ENCODE data around the gene TMC6.
A peak's percentile ranks its signal among the peaks of the same experiment; 100 is the strongest.
"Not testable (repeated sequence)": the region's sequence is repeated elsewhere in the genome, so short reads cannot be mapped to it uniquely, and the experiment has no call there.

Gene TMC6

DNA sequence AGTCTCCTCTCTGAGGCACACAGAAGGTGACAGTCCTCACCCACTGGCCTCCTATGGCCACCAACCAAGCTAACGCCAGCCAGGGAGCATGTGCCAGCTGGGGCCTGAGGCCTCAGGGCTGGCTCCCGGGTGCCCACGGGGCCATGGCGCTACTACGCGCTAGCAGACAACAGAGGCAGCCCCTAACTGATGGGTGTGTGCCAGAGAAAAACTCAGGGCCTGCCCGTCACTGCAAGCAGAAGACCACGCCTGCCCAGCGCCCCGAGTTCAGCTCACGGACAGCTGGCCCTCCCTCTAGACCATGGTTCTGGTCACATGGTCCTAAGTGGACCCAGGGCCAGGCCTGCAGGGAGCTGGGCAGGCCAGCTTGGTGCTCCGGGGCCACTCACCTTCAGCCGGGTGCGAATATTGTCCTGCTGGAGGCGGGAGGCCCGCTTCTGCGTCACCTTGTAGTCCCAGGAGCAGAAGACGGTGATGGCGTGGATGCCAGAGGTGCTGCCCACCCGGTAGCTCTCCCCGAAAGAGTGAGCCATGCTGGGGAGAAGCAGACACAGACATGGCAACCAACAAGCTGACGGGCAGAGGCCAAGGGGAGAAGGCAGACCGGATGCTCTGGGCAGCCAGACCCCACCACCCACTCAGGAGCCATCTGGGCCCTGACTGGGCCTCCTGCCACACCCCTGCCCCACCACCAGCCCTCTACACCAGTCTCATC, 6.2 kb downstream of the TMC6 start:
- no peak for DNase-seq

DNA sequence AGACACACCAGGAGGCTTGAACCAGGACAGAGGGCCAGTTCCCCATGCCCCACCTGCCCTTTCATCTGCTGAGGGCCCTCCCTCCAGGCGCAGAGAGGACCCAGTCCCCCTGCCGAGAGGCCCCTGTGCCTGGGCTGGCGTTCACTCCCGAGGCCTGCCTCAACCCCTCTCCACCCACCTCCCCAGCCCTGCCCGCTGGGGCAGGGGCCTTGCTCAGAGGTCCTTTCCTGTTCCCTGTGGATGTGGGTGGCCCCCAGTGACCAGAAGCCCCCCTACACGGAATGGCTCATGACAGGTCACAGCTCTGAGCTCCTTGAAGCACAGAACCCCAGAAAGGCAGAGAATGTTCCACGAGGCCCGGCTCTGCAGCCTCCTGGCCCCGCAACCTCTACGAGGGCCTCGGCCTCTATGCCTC, 6.7 kb downstream of the TMC6 start:
- DNase-seq = no peak

DNA sequence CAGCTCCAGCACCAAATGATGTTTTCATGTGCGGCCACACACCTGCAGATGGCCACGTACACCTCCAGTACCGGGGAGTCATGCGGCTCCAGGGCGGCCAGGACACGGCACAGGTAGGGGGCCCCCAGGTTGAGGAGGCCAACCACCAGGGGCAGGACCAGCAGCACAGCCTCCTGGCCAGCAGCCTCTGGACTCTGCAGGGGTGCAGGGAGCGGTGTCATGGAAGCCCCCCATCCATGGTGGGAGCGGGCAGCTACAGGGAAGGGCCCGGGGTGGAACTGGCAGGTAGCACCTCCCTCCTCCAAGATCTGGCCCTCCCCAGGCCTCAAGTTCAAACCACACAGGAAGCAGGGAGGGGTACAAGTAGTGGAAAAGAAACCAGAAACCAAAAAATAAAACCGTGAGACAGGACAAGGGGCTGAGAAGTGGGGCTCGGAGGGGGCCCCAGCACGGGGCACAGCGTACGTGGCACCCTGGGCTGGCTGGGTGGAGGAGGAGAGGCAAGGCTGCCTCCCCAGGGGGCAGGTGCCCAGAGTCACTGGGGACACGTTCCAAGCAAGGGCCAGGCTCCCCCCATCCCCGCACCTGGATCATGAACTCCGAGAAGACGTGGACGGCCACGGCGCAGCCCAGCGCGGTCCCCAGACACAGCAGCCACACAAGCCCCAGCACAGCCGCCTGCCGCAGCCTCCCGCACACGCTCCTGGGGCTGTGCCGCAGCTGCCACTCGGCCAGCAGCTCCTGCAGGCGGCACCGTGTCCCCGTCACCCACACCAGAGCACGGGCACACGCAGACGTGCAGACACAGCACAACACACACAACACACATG, 7.4 kb downstream of the TMC6 start:
- DNase-seq = no peak

DNA sequence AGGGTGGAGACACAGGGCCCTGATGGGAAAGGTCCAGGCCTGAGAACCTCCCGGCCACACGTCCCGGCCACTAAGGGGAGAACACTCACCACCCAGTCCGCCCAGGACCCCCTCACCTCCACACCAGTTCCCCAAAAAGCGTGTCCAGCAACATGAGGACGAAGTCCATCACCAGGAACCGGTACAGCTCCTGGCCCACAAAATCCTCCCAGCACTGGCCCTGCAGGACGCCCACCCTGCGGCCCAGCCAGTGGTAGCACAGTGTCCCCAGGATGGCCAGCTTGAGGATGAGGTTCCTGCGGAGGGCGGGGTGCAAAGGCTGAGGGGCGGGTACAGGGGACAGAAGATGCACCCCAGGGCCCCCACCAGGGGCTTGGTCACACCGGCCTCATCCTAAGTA, 8.0 kb downstream of the TMC6 start:
- DNase-seq = no peak

DNA sequence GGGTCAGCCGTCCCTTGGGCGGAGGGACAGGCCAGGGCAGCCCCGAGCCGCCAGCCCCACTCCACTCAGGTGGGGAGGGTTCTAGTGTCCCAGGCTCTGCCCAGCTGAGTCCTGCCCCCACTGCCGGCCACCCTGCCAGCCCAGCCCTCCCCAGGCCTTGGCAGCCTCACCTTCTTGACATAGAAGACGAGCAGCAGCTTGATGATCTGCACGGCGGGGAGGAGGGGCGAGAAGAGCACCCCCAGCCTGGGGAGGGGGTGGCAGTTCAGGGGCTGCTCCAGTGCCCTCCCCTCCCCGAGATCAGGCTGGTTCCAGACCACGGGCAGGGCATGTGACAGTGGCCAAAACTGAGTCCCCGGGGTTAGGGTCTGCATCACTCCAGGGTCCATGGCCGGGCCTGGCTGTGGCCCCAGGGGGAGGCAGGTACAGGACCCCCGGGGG, 9.7 kb downstream of the TMC6 start:
- DNase-seq = no peak

DNA sequence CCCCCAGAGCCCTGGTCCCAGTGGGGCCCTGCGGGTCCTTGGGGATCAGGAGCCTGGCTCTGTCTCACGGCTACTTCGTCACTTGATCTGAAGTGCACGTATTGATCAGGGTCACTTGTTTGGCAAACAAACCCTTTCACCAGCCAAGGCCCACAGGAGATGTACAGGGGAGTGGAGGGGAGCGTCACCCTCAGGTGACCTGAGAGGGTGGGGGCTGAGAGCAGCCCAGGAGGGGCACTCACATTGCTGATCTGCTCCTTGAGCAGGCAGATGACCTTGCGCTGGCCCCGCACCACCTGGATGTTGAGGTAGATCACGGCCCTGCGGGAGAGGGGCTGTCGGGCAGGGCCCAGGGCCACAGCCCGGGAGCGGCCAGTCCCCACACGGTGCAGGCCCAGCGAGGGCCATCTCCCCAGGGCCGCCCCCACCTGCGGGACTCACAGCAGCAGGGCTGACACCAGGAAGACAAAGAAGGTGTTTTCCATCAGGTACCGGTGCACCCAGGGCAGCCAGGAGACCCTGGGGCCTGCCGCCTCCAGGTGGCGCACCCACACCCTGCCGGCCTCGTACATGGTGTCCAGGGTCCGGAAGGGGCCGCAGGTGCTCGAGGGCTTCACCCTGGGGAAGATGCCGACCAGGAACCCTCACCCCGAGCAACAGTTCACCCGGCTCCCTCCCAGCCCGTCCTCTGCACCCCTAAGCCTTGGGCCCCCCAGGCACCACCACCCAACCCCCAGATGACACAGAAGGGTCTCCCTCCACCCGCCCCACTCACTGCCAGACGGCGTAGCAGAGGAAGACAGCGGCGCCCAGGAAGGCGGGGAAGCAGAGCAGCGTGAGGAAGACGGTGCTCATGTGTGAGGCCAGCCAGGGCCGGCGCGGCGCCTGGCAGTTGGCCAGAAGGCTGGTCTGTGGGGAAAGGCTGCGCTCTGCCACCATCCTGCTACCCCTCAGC, 11.3 kb downstream of the TMC6 start:
- DNase-seq = no peak

DNA sequence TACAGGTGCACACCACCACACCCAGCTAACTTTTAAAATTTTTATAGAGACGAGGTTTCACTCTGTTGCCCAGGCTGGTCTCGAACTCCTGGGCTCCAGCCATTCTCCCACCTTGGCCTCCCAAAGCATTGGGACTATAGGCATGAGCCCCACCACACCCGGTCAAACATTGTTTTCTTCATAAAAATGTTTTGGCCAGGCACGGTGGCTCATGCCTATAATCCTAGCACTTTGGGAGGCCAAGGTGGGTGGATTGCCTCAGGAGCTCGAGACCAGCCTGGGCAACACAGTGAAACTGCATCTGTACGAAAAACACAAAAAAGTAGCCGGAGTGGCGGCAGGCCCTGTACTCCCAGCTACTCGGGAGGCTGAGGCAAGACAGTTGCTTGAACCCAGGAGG, 12.1 kb downstream of the TMC6 start:
- no peak for DNase-seq

DNA sequence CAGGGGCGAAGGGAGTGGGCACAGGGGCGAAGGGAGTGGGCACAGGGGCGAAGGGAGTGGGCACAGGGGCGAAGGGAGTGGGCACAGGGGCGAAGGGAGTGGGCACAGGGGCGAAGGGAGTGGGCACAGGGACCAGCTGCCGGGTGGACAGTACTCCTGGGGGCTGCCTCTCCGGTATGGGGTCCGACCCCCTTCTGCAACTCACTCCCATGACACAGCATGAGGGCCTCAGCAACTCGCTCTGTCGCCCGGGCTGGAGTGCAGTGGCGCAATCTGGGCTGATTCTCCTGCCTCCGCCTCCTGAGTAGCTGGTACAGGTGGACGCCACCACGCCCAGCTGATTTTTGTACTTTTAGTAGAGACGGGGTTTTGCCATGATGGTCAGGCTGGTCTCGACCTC, 12.8 kb downstream of the TMC6 start:
- not testable (repeated sequence) for DNase-seq

DNA sequence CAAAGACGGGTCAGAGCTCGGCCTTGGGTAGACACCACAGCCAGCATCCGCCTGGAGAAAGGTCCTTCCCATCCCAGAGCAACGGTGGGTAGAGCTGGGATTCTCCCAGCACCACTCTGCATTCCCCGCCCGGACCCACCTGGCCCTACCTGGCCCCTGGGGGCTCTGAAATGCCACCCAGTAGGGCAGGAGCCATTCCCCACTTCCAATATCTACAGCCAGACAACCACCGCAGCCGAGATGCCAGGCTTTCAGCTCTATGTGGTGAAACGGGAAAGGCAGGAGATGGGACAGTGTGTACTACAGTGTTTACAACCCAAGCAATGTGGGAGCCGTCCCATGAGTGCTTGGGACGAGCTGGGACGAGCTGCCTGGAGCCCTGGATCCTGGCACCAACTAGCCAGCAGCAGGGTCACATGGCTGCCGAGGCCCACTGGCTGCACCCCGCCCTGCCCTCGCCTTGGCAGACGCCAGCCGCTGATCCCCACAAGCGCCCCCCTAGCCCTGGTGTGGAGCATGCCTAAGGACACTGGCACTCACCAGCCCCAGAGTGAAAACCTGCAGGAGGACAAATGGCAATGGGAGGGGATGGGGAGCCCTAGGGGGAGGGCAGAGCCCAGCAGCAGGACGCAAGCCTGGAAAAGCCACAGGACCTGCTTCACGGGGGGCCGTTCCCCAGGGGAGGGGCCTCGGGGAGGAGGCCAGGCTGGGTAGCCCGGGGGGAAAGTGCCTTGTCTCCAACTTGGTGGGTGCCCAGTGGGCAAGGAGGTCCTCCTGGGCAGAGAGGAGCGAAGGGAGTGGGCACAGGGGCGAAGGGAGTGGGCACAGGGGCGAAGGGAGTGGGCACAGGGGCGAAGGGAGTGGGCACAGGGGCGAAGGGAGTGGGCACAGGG, 13.5 kb downstream of the TMC6 start:
- no peak for DNase-seq

DNA sequence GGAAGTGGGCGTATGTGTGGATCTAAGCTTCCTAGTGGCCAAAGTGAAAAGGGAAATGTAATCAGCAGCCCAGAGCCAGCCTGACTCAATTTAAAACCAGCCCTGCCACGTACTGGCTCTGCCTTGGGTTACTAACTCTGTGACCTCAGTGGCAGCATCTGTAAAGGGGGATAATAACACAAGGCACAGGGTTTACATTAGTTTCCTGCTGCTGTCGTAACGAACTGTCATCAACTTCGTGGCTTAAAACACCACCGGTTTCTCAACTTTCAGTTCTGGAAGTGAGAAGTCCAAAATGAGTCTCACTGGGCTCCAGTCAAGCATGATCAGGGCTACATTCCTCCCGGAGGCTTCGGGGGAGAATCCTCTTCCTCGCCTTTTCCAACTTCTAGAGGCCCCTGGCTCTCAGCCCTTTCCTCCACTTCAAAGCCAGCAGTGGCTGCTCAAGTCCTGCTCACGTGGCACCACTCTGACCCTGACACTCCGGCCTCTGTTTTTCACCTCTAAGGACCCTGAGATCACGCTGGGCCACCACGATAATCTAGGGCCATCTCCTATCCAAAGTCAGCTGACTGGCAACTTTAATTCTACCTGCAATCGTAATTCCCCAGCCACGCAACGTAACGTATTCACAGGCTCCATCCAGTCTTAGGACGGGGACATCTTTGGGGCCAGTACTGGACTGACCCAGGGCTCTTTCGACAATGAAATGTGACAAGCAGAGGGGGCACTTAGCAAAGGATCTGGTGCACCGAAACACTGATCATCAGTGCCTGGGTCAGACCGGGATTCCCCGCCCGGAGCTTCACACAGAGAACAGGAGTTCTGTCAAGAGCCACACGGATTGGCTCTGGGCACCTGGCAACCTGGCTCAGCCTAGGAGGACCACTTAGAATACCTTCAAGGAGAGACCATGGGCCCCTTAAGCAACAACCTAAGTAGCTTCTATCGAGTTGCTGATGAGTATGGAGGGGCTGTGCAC, 14.5 kb downstream of the TMC6 start:
- no peak for DNase-seq

DNA sequence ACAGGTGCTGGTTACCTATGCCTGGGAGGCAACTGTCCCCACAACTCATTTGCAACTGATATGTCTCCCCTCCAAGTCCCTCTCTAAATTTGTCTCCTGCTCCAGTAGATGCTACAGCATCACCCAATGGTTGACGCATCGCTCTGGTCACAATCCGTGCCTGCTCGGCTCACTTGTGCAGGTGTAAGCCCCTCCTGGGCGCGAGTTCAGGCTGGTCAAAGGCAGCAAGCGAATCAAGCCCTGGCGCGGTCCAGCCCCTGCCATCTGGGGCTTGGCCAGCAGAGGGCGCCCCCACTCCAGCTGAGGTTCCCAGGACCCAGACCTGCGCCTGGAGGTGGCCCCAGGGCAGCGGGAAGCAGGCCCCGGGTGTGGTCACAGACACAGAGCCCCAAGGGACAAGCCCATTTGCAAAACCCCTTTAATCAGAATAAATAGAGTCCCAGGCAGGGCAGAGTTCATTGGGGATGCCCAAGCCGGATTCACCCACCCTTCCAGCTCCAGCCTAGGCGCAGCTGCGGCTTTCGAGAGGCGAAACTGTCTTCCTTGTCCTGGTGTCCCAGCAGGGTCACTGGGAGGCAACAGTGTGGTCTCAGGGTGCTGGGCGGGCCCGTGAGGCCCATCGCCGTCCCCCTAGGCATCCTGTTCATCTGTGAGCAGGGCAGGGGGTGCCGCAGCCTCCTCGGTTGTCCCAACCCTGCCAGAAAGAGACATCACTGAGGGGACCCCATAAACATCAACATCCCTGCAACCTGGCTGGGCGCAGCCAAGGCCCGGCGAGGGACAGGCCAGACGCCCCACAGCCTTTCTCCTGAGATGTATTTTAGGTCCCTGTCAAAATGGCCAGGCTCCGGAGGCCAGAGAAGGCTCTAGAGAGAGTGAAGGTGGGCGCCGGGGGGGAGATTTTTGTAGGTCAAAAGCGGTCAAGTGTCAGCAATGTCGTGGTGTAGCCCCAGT, 15.8 kb downstream of the TMC6 start:
- DNase-seq = peak; percentile 36

DNA sequence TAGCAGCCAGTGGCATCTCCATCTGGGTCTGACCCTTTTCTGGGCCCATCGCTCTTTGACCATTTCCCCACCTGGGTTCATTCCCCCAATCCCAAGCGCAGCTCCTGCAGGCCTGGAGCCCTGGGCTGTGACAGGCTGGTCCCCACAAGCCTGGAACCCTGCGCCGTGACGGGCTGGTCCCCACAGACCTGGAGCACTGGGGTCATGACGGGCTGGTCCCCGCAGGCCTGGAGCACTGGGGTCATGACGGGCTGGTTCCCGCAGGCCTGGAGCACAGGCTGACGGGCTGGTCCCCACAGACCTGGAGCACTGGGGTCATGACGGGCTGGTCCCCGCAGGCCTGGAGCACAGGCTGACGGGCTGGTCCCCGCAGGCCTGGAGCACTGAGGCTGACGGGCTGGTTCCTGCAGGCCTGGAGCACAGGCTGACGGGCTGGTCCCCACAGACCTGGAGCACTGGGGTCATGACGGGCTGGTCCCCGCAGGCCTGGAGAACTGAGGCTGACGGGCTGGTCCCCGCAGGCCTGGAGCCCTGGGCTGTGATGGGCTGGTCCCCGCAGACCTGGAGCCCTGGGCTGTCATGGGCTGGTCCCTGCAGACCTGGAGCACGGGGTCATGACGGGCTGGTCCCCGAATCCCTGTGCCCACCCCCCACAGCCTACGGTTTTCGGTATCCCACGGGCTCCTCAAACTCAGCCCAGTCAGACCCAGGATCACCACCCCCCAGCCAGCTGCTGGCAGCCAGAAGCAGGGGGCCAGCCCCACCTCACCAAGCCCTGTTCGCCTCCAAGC, 16.6 kb downstream of the TMC6 start:
- no peak for DNase-seq

DNA sequence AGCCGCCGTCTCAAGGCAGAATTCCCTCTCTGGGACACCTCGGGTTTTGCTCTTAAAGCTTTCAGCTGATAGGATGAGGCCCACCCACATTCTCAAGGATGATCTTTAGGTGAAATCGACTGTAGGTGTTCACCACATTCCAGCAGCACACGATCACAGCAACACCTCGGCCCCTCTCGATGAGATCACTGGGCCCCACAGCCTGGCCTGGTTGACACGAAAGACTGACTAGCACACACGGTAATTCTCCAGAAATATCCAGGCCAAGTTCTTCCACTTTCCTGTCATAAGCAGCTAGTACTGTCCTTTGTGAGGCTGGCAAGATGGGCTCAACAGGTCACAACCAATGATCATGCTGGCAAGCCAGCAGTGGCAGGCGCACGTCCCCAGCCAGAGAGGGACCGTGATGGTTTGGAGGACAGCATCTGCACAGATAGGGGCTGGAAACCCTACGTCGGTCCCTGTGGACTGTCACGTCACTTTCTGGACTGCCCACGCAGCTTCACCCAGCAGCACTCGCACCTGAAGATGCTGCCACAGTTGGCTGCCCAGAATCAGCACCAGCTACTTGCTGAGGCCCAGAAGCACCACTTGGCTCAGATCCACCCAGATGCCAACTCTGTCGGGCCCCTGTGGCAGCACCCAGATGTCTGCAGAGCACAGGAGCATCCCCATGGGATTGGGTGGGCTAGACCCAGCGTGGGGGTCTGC, 17.4 kb downstream of the TMC6 start:
- no peak for DNase-seq

DNA sequence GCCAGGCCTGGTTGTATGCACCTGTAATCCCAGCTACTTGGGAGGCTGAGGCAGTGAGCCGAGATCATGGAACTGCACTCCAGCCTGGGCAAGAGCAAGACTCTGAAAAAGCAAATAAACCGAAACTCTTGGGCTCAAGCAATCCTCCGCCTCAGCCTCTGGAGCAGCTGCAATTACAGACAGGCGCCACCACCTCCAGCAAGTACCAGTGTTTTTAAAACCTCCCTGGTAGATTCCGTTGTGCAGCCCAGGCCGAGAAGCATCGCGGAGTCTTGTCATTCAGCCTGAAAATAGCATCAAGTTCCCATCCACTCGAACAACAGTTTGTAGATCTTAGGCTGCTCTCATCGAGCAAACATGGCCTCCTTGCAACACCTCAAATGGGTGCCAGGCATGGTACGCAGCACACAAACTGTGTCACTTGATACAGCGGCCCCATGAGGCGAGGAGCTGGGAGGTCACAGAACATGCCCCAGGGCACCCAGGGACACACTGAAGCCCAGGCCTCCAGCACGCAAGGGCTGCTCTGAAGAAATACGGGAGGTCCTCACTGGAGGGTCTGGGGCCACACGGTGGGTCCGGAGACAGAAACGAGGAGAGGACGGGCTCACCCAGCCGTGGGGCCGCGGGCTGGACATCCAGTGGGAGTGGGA, 18.1 kb downstream of the TMC6 start:
- no peak for DNase-seq

DNA sequence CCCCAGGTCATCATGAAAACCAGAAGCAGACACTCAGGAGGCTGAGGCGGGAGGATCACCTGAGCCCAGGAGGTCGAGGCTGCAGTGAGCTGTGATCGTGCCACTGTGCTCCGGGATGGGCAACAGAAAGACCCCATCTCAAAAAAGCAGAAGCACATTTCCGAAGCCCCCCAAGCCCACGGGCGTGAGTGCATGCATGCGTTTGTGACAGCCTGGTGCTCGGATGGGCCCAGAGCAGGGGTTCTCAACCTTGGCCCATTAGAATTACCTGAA, 19.1 kb downstream of the TMC6 start:
- no peak for DNase-seq

DNA sequence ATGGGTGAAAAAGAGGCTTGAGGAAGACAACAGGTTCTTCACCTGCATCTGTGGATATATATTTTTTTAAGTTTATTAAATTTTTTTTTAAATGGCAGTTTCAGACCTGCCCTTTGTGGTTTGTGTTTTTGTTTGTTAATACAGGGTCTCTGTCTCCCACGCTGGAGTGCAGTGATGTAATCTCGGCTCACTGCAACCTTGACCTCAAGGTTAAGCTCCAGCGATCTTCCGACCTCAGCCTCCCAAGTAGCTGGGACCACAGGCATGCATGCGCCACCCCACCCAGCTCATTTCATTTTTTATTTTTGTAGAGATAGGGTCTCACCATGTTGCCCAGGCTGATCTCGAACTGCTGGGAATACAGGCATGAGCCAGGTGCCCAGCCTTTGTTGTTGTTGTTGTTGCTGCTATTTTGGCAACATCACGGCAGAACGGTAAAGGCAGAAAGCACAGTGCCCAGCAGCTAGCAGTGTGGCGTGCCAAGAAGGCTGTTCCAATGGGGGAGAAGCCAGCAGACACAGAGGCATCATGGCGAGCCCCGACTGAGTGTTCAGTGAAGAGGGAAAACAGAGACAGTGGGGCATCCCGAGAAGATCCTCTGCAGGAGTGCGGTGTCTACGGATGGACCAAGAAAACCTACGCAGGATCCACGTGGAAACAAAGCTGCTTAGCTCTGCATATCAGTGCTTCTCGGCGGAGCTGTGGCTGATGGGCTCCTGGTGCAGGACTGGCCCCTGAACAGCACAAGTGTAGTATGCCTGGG, 19.6 kb downstream of the TMC6 start:
- no peak for DNase-seq

Data from NCI-H226 (cell line).